Measurements from ENCODE around the gene NEURL3. TPM values are rescaled to one million over a fixed set of nuclear protein-coding genes. Genes with fewer than 3 reads are reported as not detected.

NEURL3 gene
- total and polyA plus RNA-seq, 9 of the 15 experiments (the other 6 are each of a cell fraction or from before 2014, with no cell fraction given): not detected

DNA sequence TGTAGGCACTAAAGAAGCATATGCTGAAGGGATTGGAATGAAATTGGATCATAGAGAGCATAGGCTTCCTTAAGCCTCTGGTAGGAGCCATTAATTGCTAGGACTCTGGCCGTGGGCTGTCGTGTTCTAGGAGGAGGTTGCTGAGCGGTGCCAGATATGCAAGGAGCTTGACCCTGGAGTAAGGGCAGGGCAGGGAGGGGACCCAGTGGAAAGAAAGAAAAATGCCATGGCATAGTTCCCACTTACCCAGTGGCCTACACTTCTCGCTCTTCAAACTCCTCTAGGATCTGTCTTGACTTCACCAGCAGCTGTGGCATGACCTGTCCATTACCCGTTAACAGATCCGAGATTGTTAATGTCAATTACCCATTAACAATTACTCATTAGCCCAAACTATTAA is 53.1 kb downstream of the NEURL3 start:
- Histone ChIP-seq H3K9me3 (replicated peaks; ENCODE audit: control insufficient read depth, insufficient read depth, low read depth, low read length) (no peaks in the 10 kb centered on the region), H3K4me3 (no peak overlapping the region), H3K79me2 (ENCODE audit: control insufficient read depth, insufficient read depth, low read length) (no peaks in the 10 kb centered on the region), H3K4me2 (ENCODE audit: insufficient read depth, low read length) (no peak overlapping the region), H3K27ac (ENCODE audit: extremely low read depth, low read depth, low read length) (no peak overlapping the region), H3K36me3 (ENCODE audit: control insufficient read depth, insufficient read depth, low read length) (no peaks in the 10 kb centered on the region), H3K4me1 (replicated peaks in 1 of 2; ENCODE audit: control insufficient read depth in 2 of 2, insufficient read depth in 2 of 2, low read length in 2 of 2) (no peaks in the 10 kb centered on the region), H3K9me1 (ENCODE audit: control insufficient read depth, insufficient read depth, low read length) (no peaks in the 10 kb centered on the region), H2AFZ (ENCODE audit: low read depth, low read length) (no peak overlapping the region), H3K27me3 (ENCODE audit: control insufficient read depth in 2 of 2, insufficient read depth in 2 of 2, low read length in 2 of 2) (peaks cover 7 to 19% of the 10 kb centered on the region in 2 experiments; a peak in 4 of 5 replicates), H4K20me1 (replicated peaks; ENCODE audit: control insufficient read depth, insufficient read depth, low read length) (no peaks in the 10 kb centered on the region), H3K9ac (ENCODE audit: insufficient read depth in 1 of 2, low read depth in 2 of 2, low read length in 2 of 2) (no peak overlapping the region)
- no peak for TF ChIP-seq TRIM28 (IDR thresholded peaks at IDR 0.05)
- TF ChIP-seq, protein P1, sequence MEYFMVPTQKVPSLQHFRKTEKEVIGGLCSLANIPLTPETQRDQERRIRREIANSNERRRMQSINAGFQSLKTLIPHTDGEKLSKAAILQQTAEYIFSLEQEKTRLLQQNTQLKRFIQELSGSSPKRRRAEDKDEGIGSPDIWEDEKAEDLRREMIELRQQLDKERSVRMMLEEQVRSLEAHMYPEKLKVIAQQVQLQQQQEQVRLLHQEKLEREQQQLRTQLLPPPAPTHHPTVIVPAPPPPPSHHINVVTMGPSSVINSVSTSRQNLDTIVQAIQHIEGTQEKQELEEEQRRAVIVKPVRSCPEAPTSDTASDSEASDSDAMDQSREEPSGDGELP (CRISPR knock-in tag; IDR thresholded peaks at IDR 0.05; ENCODE audit: borderline replicate concordance): no peak
- TF ChIP-seq, protein P2, sequence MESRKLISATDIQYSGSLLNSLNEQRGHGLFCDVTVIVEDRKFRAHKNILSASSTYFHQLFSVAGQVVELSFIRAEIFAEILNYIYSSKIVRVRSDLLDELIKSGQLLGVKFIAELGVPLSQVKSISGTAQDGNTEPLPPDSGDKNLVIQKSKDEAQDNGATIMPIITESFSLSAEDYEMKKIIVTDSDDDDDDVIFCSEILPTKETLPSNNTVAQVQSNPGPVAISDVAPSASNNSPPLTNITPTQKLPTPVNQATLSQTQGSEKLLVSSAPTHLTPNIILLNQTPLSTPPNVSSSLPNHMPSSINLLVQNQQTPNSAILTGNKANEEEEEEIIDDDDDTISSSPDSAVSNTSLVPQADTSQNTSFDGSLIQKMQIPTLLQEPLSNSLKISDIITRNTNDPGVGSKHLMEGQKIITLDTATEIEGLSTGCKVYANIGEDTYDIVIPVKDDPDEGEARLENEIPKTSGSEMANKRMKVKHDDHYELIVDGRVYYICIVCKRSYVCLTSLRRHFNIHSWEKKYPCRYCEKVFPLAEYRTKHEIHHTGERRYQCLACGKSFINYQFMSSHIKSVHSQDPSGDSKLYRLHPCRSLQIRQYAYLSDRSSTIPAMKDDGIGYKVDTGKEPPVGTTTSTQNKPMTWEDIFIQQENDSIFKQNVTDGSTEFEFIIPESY (CRISPR knock-in tag; IDR thresholded peaks at IDR 0.05): no peak
- intact Hi-C loops (cut with micrococcal nuclease) (no loop called here), in situ Hi-C loops (cut with MboI) (no loop called here)
- BruUV-seq (replicated peaks): no TSS peak
- ChIA-PET CTCF (ENCODE audit: low intra/inter-chr PET ratio) (no interaction called here), POLR2A (interaction anchor here (0.7 kb wide), 2 partner anchors 15 to 16 kb away, joined by 3 to 4 read pairs; no protein-coding TSS in a partner anchor)
- ATAC-seq: no peak
- DNase-seq (ENCODE audit: extremely low read depth in 1 of 4, low spot score in 3 of 4): no peak
- no peak for FAIRE-seq
- 1% methylated on average over 6 of the region's 6 CpGs for WGBS (ENCODE audit: insufficient coverage, low coverage, missing lambda C conversion rate)

Data from K562 (cell line).